Vagina (tissue), 2 donors: ENCODE results near the gene CNIH2.

Source experiments
- POLR2A ChIP-seq, 2 donors: fragments of 450-650 bp; IDR thresholded peaks; one replicate each; pipeline ENCODE4 v1.6.1; 2017; ENCODE audit warnings: antibody characterized with exemption in 2 of 2, mild to moderate bottlenecking in 2 of 2, moderate library complexity in 2 of 2
- POLR2AphosphoS5 ChIP-seq, 2 donors: sonication (generic); formaldehyde crosslinking; IDR thresholded peaks; one replicate each; pipeline ENCODE4 v1.9.0; 2017; ENCODE audit warnings: antibody characterized with exemption in 2 of 2, mild to moderate bottlenecking in 2 of 2, low read depth in 1 of 2; ENCODE audit not compliant: insufficient read depth in 1 of 2
- TF ChIP-seq, protein P1 (sequence below), 3 experiments: fragments of 450-650 bp in 2 of 3; fragments of 200-600 bp in 1 of 3; sonication (generic) in 1 of 3; IDR thresholded peaks; one replicate each; pipeline ENCODE4 v1.5.1; 2017 to 2019; ENCODE audit warnings: antibody characterized with exemption in 3 of 3, mild to moderate bottlenecking in 2 of 3, moderate library complexity in 2 of 3

DNA sequence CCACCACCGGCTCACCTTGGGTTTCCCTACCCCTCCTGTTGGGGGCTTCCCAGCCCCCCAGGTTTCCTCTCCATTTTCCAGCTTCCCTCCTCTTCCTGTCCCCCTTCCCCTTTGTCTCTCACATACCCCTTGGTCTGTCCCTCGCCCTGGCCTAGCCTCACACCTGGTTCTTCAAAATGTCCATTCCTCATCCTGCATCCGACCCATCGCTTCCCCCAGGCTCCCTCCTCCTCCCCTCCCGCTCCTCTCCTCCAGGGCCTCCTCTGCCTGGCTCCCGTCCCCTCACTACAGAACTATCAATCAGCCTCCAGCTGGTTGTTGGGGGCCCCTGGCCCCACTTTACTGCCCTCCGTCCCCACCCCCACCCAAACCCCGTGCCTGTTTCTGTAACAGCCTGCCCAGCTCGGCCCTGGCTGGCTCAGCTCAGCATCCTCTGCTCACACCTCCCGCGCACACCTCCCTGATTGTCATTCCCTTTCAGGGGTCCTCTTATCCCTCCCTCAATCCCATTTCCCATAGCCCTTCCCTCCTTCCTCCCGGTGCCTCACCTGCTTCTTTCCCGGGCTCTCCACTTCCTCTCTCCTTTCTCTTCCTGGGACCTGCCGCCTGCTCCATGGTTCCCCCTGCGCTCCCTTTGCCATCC, 1.2 kb downstream of the CNIH2 start:
- TF ChIP-seq POLR2AphosphoS5 (IDR thresholded peaks at IDR 0.05; ENCODE audit: insufficient read depth in 1 of 2, low read depth in 1 of 2) (no peak), POLR2A (IDR thresholded peaks at IDR 0.05) (no peak)
- TF ChIP-seq, protein P1, sequence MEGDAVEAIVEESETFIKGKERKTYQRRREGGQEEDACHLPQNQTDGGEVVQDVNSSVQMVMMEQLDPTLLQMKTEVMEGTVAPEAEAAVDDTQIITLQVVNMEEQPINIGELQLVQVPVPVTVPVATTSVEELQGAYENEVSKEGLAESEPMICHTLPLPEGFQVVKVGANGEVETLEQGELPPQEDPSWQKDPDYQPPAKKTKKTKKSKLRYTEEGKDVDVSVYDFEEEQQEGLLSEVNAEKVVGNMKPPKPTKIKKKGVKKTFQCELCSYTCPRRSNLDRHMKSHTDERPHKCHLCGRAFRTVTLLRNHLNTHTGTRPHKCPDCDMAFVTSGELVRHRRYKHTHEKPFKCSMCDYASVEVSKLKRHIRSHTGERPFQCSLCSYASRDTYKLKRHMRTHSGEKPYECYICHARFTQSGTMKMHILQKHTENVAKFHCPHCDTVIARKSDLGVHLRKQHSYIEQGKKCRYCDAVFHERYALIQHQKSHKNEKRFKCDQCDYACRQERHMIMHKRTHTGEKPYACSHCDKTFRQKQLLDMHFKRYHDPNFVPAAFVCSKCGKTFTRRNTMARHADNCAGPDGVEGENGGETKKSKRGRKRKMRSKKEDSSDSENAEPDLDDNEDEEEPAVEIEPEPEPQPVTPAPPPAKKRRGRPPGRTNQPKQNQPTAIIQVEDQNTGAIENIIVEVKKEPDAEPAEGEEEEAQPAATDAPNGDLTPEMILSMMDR (IDR thresholded peaks at IDR 0.05) = no peak
